LNCaP clone FGC (cell line): ENCODE data around the gene TIFAB.
"Not testable (repeated sequence)": the region's sequence is repeated elsewhere in the genome, so short reads cannot be mapped to it uniquely, and the experiment has no call there.

Source experiments
- DNase-seq: peaks from one replicate; pipeline ENCODE4 v3.0.0-alpha.2; 2011; ENCODE audit warnings: low read depth
- H3K4me3 ChIP-seq: 2 replicates; pipeline ENCODE4 v1.5.1; 2011; ENCODE audit warnings: mild to moderate bottlenecking, low read depth, low read length, control low read depth
- CTCF ChIP-seq: IDR thresholded peaks from 2 replicates; pipeline ENCODE4 v1.5.1; 2012; ENCODE audit warnings: mild to moderate bottlenecking; ENCODE audit not compliant: control insufficient read depth, insufficient read depth; ENCODE audit errors: extremely low read depth

The TIFAB gene

GRCh38 chr5:135452321-135453030 lies at the start of gene TIFAB:
Gene TIFAB (minus strand): TSS chr5:135452351. CDS start chr5:135449939, 2,412 bp downstream.
- no peak within 1 kb of the TSS for H3K4me3 ChIP-seq
- DNase-seq = no peak
- TF ChIP-seq CTCF = no peak

- TF ChIP-seq CTCF = no peak
- DNase-seq = no peak
Observed at GRCh38 chr5:135498637-135498995, 46.5 kb upstream of the TIFAB start.

GRCh38 chr5:135497971-135498636 lies 46.0 kb upstream of the TIFAB start:
- DNase-seq = no peak
- TF ChIP-seq CTCF = no peak

More at GRCh38 chr5:135498637-135498995, 46.5 kb upstream of the TIFAB start:
- H3K4me3 ChIP-seq = no peak overlapping the region

GRCh38 chr5:135495531-135495930 lies 43.4 kb upstream of the TIFAB start:
- not testable (repeated sequence) for DNase-seq

More at GRCh38 chr5:135497971-135498636, 46.0 kb upstream of the TIFAB start:
- no peak overlapping the region for H3K4me3 ChIP-seq

GRCh38 chr5:135494196-135494595 lies 42.0 kb upstream of the TIFAB start:
- DNase-seq = no peak
- no peak for TF ChIP-seq CTCF
- H3K4me3 ChIP-seq = no peak overlapping the region

More at GRCh38 chr5:135495531-135495930, 43.4 kb upstream of the TIFAB start:
- not testable (repeated sequence) for H3K4me3 ChIP-seq

- no peak for TF ChIP-seq CTCF
- DNase-seq = no peak
- no peak overlapping the region for H3K4me3 ChIP-seq
Observed at GRCh38 chr5:135493406-135494180, 41.4 kb upstream of the TIFAB start.

- no peak for DNase-seq
- H3K4me3 ChIP-seq = no peak overlapping the region
- TF ChIP-seq CTCF = no peak
Observed at GRCh38 chr5:135492319-135492626, 40.1 kb upstream of the TIFAB start.
